GM12801 (cell line): ENCODE data around the gene PLA2G2D.

Experiments
- TF ChIP-seq, protein P1 (sequence below): IDR thresholded peaks from one replicate; pipeline ENCODE4 v1.5.1; 2011; ENCODE audit warnings: control low read depth; ENCODE audit not compliant: insufficient read length; ENCODE audit errors: extremely low read depth

Gene PLA2G2D

DNA sequence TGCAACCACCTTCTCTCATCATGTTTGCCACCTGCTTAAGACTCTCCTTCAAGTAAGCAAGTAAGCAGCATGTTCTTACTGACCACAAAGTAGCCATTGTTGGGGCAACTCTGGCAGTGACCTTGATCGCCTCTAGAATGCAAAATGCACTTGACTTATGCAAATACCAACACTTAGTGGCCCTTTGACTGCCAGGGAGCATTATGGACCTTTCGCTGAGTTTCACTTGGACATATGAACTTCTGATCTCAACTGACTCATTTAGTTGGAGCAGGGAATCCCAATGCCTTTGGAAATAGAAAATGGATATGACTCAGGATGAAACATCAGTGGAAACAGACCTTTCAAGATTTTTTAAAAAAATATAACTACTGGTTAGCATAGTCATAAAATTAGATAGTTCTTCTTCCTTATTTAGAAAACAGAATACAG, 55.5 kb downstream of the PLA2G2D start:
- TF ChIP-seq, protein P1, sequence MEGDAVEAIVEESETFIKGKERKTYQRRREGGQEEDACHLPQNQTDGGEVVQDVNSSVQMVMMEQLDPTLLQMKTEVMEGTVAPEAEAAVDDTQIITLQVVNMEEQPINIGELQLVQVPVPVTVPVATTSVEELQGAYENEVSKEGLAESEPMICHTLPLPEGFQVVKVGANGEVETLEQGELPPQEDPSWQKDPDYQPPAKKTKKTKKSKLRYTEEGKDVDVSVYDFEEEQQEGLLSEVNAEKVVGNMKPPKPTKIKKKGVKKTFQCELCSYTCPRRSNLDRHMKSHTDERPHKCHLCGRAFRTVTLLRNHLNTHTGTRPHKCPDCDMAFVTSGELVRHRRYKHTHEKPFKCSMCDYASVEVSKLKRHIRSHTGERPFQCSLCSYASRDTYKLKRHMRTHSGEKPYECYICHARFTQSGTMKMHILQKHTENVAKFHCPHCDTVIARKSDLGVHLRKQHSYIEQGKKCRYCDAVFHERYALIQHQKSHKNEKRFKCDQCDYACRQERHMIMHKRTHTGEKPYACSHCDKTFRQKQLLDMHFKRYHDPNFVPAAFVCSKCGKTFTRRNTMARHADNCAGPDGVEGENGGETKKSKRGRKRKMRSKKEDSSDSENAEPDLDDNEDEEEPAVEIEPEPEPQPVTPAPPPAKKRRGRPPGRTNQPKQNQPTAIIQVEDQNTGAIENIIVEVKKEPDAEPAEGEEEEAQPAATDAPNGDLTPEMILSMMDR = no peak
